ENCODE measurements around the gene RPTOR.

RPTOR gene

GRCh38 chr17:80773243-80773991 is 228.8 kb downstream of the RPTOR start:
- DNase-seq (ENCODE audit: insufficient read length, low spot score), result no peak
- no peak for TF ChIP-seq CTCF (IDR thresholded peaks at IDR 0.05; ENCODE audit: insufficient read depth, missing control alignments)
- FAIRE-seq, result no peak

- DNase-seq (ENCODE audit: insufficient read length, low spot score), result no peak
- no peak for TF ChIP-seq CTCF (IDR thresholded peaks at IDR 0.05; ENCODE audit: insufficient read depth, missing control alignments)
Observed at GRCh38 chr17:80774146-80774545, 229.5 kb downstream of the RPTOR start.

GRCh38 chr17:80774643-80775281 is 230.1 kb downstream of the RPTOR start:
- no peak for FAIRE-seq

More at GRCh38 chr17:80774146-80774545, 229.5 kb downstream of the RPTOR start:
- no peak for FAIRE-seq

GRCh38 chr17:80775863-80776262 is 231.2 kb downstream of the RPTOR start:
- DNase-seq (ENCODE audit: insufficient read length, low spot score), result no peak
- TF ChIP-seq CTCF (IDR thresholded peaks at IDR 0.05; ENCODE audit: insufficient read depth, missing control alignments), result no peak
- no peak for FAIRE-seq

More at GRCh38 chr17:80774643-80775281, 230.1 kb downstream of the RPTOR start:
- no peak for TF ChIP-seq CTCF (IDR thresholded peaks at IDR 0.05; ENCODE audit: insufficient read depth, missing control alignments)
- DNase-seq (ENCODE audit: insufficient read length, low spot score), result no peak

- FAIRE-seq (no peak), DNase-seq (ENCODE audit: insufficient read length, low spot score) (no peak)
- no peak for TF ChIP-seq CTCF (IDR thresholded peaks at IDR 0.05; ENCODE audit: insufficient read depth, missing control alignments)
Observed at GRCh38 chr17:80777274-80777673, 232.6 kb downstream of the RPTOR start.

GRCh38 chr17:80778716-80779115 is 234.1 kb downstream of the RPTOR start:
- no peak for TF ChIP-seq CTCF (IDR thresholded peaks at IDR 0.05; ENCODE audit: insufficient read depth, missing control alignments)
- no peak for DNase-seq (ENCODE audit: insufficient read length, low spot score)
- FAIRE-seq, result no peak

GRCh38 chr17:80779336-80779735 is 234.7 kb downstream of the RPTOR start:
- TF ChIP-seq CTCF (IDR thresholded peaks at IDR 0.05; ENCODE audit: insufficient read depth, missing control alignments), result no peak
- no peak for DNase-seq (ENCODE audit: insufficient read length, low spot score)
- FAIRE-seq, result no peak
